Kasumi-1 (cell line): ENCODE results near the gene FUT8.
"Not testable (repeated sequence)": the region's sequence is repeated elsewhere in the genome, so short reads cannot be mapped to it uniquely, and the experiment has no call there.

Source experiments
- DNase-seq, 2 experiments: peaks; one replicate each; lab custom pipeline; 2025; lab: John Stamatoyannopoulos, UW

FUT8 gene

DNA sequence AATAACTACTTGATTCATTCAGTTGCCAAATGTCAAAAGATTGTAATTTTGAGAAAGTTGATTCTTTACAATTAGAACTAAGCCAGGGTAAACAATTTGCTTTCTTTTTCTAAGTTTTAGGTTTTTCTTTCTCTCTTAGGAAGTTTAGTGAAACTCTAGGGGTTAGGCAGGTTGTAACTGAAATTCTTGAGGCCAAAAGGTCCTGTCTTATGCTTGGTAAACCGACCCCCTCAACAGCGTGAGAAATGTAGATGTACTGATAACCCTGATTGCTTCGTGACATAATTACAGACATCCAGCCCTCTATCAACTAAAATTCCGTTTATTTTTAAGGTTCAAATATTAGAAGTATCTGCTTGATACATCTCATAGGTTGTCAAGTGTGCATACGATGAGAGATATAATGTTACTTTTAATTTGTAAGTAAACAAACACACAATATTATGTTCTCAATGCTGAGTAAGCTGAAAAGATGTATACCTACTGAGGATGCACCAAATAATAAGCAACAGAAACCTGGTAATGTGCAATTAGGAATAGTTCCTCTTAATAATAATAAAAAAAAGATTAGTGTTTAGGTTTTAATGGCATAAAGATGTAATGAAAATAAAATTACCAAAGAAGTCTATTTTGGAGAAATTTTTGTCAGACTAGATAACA, 7.2 kb downstream of the FUT8 start:
- no peak for DNase-seq

DNA sequence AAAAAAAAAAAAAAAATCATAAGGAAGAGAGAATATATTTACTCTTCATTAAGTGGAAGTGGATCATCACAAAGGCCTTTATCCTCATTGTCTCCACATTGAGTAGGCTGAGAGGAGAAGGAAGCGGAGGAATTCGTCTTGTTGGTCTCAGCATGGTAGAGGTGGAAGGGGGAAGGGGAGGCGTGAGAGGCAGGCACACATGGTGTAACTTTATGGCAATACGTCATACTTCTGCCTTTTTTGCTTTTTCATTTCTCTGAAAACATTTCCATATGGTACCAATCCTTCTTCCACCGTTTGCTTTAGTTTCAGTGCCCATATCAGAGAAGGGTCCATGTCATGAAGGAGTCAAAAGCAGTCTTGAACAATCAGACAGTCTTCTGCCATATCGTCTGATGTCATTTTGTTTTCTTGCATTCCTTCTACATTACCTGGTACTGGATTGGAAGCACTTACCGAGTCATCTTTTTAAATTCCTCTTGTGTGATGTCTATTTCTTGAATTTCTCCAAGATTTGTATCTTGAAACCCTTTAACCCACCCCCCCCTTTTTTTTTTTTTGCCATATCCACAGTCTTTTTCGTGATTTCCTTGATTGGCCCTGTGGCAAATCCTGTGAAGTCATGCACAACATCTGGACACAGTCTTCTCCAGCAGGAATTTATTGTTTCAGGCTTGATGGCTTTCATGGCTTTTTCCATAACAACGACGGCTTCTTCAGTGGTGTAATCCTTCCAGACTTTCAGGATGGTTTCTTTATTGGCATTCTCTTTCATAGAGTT, 8.9 kb downstream of the FUT8 start:
- no peak for DNase-seq

DNA sequence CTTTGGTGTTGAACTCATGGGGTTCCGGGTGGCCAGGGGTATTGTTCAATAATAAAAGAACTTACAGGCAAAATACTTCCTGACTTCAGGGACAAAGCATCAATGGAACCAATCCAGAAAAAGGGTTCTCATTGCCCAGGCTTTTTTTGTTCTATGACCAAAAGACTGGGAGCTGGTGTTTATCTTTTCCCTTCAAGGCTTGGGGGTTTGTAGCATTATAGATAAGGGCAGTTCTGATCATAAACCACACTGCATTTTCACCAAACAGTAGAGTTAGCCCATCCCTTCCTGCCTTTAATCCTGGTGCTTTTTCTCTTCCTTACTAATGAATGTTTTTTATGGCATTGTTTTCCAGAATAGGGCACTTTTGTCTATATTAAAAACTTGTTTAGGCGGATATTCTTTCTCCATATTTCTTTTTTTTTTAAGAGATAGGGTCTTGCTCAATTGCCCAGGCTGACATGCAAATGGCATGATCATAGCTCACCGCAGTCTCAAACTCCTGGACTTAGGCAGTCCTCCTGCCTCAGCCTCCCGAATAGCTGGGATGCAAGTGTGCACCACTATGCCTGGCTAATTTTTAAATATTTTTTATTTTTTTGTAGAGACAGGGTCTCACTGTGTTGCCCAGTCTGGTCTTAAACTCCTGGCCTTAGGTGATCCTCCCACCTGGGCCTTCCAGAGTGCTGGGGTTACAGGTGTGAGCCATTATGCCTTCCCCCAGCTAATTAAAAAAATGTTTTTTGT, 9.7 kb downstream of the FUT8 start:
- DNase-seq: no peak

DNA sequence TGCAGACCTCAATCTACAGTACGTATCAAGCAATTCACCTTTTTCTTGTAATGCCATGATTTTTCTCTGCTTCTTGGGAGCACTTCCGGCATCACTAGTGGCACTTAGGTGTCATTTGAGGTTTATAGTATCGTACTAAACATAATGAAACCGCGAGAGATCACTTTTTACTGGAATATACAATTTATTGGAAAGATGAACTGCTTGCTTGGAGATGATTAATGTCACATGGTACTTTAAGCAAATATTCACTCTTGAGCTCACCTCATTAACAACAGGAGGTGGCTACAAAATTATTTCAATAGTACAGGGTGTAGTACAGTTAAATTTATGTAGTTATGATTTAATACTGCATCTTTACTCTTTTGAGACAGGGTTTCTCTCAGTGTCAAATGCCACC, 11.5 kb downstream of the FUT8 start:
- DNase-seq: no peak

DNA sequence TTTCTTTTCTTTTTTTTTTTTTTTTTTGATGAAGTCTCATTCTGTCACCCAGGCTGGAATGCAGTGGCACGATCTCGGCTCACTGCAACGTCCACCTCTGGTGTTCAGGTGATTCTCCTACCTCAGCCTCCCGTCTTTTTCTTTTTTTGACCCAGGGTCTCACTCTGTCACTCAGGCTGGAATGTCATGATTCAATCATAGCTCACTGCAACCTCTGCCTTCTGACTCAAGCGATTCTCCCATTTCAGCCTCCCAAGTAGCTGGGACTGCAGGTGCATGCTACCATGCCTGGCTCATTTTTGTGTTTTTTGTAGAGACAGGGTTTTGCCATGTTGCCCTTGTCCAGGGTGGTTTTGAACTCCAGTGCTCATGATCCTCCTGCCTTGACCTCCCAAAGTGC, 12.0 kb downstream of the FUT8 start:
- DNase-seq: no peak

DNA sequence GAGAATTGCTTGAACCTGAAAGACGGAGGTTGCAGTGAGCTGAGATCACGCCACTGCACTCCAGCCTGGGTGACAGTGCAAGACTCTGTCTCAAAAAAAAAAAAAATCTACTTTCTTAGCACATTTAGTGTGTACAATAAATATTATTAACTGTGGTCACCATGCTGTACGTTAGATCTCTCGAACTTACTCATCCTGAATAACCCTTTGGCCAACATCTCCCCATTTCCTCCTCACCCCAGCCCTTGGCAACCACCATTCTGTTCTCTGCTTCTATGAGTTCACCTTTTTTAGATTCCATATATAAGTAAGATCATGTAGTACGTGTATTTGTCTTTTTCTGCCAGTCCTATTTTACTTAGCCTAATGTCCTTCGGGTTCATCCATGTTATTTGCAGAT, 13.4 kb downstream of the FUT8 start:
- no peak for DNase-seq

DNA sequence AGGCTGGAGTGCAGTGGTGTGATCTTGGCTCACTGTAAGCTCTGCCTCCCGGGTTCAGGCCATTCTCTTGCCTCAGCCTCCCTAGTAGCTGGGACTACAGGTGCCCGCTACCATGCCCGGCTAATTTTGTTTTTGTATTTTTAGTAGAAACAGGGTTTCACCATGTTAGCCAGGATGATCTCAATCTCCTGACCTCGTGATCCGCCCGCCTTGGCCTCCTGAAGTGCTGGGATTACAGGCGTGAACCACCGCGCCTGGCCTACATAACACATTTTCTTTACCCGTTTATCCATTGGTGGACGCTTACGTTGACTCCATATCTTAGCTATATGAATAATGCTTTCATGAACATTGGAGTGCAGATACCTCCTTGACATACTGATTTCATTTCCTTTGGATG, 14.4 kb downstream of the FUT8 start:
- DNase-seq: not testable (repeated sequence)

DNA sequence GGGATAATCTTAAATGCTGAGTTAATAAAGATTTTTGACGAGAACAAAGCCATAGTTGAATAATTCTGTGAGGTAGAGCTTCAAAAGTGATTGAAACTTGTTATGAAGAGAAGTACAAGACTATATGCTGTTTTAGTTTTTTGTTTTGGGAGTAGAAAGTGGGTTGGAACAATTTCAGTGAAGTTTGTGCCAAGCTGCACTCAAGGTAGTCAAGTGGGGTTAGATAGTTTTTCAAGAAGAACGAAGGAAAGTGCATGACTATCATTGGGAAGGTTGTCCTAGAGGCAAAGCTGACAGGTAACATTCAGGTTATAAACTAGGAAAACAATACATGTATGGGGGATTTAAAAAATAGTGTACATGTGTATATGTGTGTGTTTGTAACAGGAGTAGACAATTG, 16.2 kb downstream of the FUT8 start:
- no peak for DNase-seq

DNA sequence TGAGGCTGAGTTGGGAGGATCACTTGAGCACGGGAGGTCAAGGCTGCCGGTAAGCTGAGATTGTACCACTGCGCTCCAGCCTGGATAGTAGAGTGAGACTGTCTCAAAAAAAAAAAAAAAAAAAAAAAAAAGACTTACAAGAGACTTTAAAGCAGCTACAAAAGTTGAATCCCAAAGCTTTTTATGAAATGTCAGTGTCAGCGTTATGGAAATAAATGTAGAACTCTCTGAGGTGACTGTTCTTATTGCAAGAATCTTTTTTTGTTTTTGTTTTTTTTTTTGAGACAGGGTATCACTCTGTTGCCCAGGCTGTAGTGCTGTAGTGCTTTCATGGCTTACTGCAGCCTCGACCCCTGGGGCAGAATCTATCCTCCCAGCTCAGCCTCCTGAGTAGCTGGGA, 17.2 kb downstream of the FUT8 start:
- DNase-seq: no peak

DNA sequence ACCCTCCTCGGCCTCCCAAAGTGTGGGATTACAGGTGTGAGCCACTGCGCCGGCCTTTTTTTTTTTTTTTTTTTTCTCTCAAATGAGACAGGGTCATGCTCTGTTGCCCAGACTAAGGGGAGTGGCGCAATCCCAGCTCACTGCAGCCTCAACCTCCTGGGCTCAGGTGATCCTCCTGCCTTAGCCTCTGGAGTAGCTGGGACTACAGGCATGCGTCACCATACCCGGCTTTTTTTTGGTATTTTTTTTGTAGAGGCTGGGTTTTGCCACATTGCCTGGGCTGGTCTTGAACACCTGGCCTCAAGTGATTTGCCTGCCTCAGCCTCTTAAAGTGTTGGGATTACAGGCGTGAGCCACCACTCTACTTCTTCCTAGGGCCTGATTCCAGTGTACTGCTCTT, 18.7 kb downstream of the FUT8 start:
- DNase-seq: no peak

DNA sequence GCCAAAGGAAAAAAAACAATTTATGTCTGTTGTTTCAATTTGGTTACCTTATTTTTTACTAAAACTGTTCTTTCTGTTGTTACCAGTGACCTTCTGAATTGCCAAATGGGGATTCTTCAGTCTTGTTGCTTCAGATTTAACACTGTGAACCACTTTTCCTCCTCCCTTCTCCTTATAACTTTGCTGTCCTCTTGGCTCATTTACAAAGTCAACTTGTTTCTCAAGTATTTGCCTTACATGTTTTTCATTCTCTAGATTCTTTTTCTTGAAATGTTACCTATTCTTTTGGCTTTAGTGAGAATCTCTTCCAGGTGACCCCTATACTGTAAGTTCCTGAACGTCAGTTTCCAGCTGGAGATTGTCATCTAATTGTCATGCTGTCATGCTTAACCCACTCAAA, 19.4 kb downstream of the FUT8 start:
- DNase-seq: no peak

DNA sequence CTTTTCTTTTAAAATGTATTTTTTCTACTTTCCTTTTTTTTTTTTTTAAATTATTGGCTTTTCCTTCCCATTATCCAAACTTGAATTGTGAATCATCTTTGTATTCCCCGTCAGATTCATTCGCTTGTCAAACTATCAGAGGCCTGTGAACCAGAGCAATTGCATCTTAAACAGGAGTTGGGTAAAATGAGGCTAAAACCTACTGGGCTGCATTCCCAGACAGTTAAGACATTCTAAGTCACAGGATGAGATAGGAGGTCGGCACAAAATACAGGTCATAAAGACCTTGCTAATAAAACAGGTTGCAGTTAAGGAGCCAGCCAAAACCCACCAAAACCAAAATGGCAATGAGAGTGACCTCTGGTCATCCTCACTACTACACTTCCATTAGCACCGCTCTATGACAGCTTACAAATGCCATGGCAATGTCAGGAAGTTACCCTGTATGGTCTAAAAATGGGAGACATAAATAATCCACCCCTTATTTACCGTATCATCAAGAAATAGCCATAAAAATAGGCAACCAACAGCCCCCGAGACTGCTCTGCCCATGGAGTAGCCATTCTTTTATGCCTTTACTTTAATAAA, 19.9 kb downstream of the FUT8 start:
- DNase-seq: no peak

DNA sequence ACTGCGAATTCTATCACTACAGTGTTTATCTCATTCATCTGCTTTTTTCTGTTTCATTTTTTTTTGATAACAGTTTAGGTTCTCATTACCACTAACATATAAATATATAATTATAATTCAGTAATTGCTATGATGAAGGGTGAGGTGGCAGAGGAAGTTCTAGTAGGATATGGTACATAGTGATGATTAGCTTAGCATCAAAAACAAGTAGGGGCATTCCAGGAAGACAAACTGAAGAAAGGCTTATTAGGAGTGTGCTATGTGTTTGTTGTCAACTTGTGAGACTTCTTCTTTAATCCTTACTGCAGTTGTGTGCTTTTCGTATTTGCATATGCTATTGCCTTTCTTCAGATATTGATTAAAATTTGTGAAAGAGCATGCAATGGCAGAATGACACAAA, 20.6 kb downstream of the FUT8 start:
- no peak for DNase-seq

DNA sequence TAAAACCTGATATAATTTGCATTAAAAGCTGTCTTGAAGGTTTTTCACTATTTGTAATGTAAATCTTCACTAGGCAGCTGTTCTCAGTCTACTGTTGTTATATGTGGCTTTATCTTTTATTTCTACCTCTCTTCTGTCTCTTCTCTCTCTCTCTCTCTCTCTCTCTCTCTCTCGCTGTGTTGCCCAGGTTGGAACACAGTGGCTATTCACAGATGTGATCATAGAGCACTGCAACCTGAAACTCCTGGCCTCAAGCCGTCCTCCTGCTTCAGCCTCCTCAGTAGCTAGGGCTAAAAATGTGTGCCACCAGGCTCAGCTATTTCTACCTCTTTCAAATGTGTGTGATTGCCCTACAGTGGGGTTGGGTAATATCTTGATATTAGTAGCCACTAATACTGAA, 21.1 kb downstream of the FUT8 start:
- no peak for DNase-seq

DNA sequence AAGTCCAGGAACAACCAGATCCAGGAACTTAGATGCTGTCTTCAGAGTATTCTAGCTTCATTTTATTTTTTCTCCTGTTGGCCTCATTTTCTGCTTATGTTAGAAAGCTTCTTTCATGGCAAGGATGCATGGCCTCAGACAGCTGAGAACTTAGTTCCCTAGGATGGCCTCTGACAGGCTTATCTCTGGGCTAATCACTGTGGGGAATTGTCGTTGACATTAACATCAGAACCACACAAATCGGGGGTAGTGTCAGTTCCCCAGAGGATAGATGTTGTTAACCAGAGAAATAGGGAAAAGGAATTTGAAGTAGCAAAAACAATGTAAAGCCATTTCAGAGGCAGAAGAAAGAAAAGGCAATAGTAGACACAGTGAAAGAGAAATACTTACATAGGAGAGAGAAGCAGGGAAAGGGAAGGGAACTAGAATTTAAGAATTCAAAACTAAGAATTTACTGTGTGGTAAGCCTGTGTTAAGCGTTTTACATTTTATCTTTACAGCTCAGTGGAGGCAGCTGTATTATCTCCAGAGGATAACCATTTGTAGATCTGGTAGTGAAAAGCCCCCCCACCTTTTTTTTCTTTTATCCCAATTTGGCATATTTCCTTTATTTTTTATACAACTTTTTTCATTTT, 21.8 kb downstream of the FUT8 start:
- no peak for DNase-seq

DNA sequence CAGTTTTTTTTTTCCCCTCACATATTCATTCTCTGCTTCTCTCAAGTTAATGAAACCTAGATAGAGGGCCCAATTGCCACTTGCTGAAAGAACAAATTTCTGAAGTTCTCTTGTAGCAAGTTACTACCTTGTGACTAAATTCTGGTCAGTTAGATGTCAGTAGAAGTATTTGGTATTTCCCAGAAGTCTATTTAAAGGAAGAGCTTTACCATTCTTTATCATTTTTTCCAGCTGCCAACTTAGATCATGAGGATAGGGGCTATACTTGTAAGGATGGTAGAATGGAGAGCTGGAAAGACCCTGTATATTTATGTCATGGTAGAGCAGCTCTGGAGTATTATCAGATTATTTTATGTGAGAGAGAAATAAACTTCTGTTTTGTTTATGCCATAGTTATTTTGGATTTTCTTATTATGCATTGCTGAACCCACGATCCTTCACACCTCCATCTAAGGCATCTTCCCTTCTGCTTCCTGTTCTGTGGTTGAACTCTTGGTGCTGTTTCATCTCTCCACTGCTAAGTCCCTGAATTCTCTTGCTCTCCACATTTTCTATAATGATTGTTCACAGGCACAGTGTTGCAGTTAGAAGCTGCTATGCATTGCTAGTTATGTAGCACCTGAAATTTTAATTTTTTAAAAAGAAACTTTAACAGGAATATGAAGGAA, 25.9 kb downstream of the FUT8 start:
- DNase-seq: peak; percentile 33 to 48

DNA sequence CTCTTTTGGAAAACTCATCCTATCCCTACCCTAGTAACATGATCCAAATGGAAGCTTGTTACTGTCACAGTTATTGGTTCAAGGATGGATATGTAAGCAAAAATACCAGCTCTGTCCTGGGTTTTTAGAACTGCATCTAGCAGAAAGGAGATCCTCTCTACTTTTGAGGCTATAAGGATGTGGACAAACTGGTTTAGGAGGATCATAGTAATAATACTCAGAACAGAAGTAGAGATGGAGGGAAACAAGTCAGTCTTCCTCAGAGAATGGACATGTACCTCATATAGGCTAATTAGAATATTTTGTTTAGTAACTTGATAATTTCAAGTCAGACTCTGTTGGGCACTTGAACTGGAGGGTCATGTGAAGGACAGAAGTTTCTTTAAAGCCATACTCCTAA, 26.6 kb downstream of the FUT8 start:
- DNase-seq: no peak

DNA sequence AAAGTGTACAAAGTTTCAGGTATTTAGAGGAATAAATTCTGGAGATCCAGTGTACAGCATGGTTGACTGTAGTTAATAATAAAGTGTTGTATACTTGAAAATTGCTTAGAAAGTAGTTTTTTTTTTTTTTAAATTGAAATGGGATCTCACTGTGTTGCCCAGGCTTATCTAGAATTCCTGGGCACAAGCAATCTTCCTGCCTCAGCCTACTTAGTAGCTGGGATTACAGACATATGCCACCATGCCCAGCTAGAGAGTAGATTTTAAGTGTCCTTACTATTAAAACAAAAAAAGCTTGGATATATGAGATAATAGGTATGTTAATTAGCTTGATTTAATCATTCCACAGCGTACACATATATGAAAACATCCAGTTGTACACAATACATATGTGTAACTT, 27.7 kb downstream of the FUT8 start:
- DNase-seq: no peak

DNA sequence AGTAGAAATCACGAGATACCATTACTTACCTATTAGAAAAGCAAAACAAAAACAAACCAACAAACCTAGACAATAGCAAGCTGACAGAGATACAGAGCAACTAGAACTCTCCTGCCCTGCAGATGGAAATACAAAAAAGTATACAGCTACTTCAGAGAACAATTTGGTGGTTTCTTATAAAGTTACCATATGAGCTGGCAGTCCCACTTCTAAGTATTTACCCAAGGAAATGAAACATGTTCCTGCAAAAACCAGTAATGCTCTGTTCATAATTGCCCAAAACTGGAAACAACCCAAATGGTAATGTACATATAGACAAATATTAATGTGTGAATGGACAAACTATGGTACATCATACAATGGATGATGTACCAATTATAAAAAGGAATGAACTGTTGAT, 31.7 kb downstream of the FUT8 start:
- DNase-seq: no peak

DNA sequence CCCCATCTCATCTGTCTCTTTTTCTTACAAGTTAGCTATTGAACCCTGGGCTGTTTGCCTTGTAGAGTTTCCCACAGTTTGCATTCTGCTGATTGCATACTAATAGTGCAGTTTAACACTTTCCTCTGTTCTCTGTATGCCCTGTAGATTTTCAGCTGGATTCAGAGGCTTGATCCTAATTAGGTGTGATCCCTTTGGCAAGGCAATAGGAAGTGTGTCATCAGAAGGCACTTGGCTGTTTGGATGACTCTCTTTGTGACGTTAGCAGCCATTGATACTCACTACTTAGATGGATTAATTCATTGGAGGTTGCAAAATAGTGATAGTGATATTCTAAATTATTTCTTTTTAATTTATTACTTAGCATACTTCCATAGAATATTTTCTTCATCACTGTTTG, 33.6 kb downstream of the FUT8 start:
- DNase-seq: no peak

DNA sequence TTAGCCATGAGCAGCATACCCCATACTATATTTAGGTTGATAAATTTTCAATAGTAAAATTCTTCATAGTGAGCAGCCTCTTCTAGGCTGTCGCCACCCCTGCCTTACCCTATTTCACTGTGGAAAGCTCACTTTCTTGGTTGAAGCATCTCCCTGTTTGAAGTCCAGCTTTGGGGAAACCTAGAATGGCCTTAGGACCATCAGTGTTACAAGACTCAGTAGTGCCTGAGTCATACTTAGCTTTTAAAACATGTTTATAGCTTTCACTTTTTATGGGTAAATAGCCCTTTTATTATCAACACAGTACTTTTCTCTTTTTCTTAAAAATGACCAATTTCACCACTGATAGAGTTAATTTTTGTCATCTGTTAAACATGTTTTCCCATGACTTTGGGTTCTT, 37.1 kb downstream of the FUT8 start:
- no peak for DNase-seq
